SK-N-SH (cell line): ENCODE measurements around the gene LETM1.

ENCODE experiments used
- EP300 ChIP-seq, 2 experiments: IDR thresholded peaks; 2 replicates each; pipeline versions ENCODE4 v1.4.0 to v1.6.1; 2012; ENCODE audit warnings: borderline replicate concordance in 1 of 2, low read depth in 1 of 2, low read length in 1 of 2
- EZH2phosphoT487 ChIP-seq: fragments of 200-600 bp; sonication (generic); IDR thresholded peaks from 2 replicates; pipeline ENCODE4 v1.6.1; 2017; ENCODE audit warnings: low read depth, mixed run types, mild to moderate bottlenecking, antibody characterized with exemption, moderate library complexity, borderline replicate concordance
- FOXJ3 ChIP-seq: sonication (generic); formaldehyde crosslinking; IDR thresholded peaks from 2 replicates; pipeline ENCODE4 v1.5.1; 2020; ENCODE audit warnings: mild to moderate bottlenecking, missing genetic modification reagents
- GATA2 ChIP-seq: sonication (generic); formaldehyde crosslinking; IDR thresholded peaks from 2 replicates; pipeline ENCODE4 v1.5.0; 2020; ENCODE audit warnings: mild to moderate bottlenecking, missing genetic modification reagents
- JUND ChIP-seq: IDR thresholded peaks from 2 replicates; pipeline ENCODE4 v1.4.0; 2012
- NFIC ChIP-seq: IDR thresholded peaks from 2 replicates; pipeline ENCODE4 v1.4.0; 2012; ENCODE audit warnings: borderline replicate concordance
- POLR2AphosphoS5 ChIP-seq: IDR thresholded peaks from 2 replicates; pipeline ENCODE4 v1.6.1; 2012; ENCODE audit warnings: low read depth, low read length
- RCOR1 ChIP-seq: fragments of 150-350 bp; IDR thresholded peaks from 2 replicates; pipeline ENCODE4 v1.6.1; 2017; ENCODE audit warnings: antibody characterized with exemption, low read length
- REST ChIP-seq: IDR thresholded peaks from 2 replicates; pipeline ENCODE4 v1.6.1; 2012; ENCODE audit warnings: mild to moderate bottlenecking, low read depth, low read length, moderate library complexity
- SIN3A ChIP-seq: IDR thresholded peaks from 2 replicates; pipeline ENCODE4 v1.6.1; 2012; ENCODE audit warnings: low read depth, mild to moderate bottlenecking, low read length, moderate library complexity, borderline replicate concordance
- TAF1 ChIP-seq: IDR thresholded peaks from 2 replicates; pipeline ENCODE4 v1.6.1; 2012; ENCODE audit warnings: low read depth, mild to moderate bottlenecking, low read length, moderate library complexity, borderline replicate concordance
- YY1 ChIP-seq: IDR thresholded peaks from 2 replicates; pipeline ENCODE4 v1.4.0; 2012; ENCODE audit warnings: low read depth, mild to moderate bottlenecking
- ZBTB33 ChIP-seq: IDR thresholded peaks from 2 replicates; pipeline ENCODE4 v1.4.0; 2012; ENCODE audit warnings: low read depth, borderline replicate concordance
- TF ChIP-seq, protein P1 (sequence below): fragments of 200-600 bp; sonication (generic); IDR thresholded peaks from 2 replicates; pipeline ENCODE4 v1.6.1; 2017; ENCODE audit warnings: antibody characterized with exemption, mild to moderate bottlenecking, moderate library complexity

GRCh38 chr4:1834047-1834775 is 21.7 kb downstream of the LETM1 start:
- no peak for TF ChIP-seq POLR2AphosphoS5
- no peak for TF ChIP-seq FOXJ3 (CRISPR knock-in tag)
- TF ChIP-seq GATA2, result no peak
- no peak for TF ChIP-seq SIN3A
- no peak for TF ChIP-seq NFIC
- no peak for TF ChIP-seq ZBTB33
- no peak for TF ChIP-seq EP300 (IDR thresholded peaks at IDR 0.05; ENCODE audit: borderline replicate concordance in 1 of 2, low read depth in 1 of 2, low read length in 1 of 2)
- TF ChIP-seq, protein P1, sequence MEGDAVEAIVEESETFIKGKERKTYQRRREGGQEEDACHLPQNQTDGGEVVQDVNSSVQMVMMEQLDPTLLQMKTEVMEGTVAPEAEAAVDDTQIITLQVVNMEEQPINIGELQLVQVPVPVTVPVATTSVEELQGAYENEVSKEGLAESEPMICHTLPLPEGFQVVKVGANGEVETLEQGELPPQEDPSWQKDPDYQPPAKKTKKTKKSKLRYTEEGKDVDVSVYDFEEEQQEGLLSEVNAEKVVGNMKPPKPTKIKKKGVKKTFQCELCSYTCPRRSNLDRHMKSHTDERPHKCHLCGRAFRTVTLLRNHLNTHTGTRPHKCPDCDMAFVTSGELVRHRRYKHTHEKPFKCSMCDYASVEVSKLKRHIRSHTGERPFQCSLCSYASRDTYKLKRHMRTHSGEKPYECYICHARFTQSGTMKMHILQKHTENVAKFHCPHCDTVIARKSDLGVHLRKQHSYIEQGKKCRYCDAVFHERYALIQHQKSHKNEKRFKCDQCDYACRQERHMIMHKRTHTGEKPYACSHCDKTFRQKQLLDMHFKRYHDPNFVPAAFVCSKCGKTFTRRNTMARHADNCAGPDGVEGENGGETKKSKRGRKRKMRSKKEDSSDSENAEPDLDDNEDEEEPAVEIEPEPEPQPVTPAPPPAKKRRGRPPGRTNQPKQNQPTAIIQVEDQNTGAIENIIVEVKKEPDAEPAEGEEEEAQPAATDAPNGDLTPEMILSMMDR, result no peak
- no peak for TF ChIP-seq RCOR1
- TF ChIP-seq REST, result no peak
- TF ChIP-seq YY1, result no peak
- TF ChIP-seq JUND, result no peak
- no peak for TF ChIP-seq TAF1
- TF ChIP-seq EZH2phosphoT487, result no peak
